SK-N-SH treated with all-trans-retinoic acid at 6 μM for 48 hours (cell line): ENCODE data around the gene HPCAL4.

Experiments used
- ARNTL ChIP-seq: fragments of 450-650 bp; formaldehyde crosslinking; IDR thresholded peaks from 2 replicates; pipeline ENCODE4 v1.5.0; 2020; ENCODE audit warnings: low read depth, mild to moderate bottlenecking, moderate library complexity, borderline replicate concordance
- CREB5 ChIP-seq: fragments of 250-450 bp; sonication (Bioruptor Pico); IDR thresholded peaks from 2 replicates; pipeline ENCODE4 v1.5.1; 2020; ENCODE audit warnings: low read depth, mild to moderate bottlenecking, moderate library complexity
- CSDC2 ChIP-seq: fragments of 250-450 bp; sonication (Bioruptor Pico); IDR thresholded peaks from 2 replicates; pipeline ENCODE4 v1.5.0; 2020; ENCODE audit warnings: mild to moderate bottlenecking, moderate library complexity
- GLIS3 ChIP-seq: fragments of 250-450 bp; sonication (Bioruptor Pico); IDR thresholded peaks from 2 replicates; pipeline ENCODE4 v1.5.0; 2020; ENCODE audit warnings: mild to moderate bottlenecking, moderate library complexity
- ISL1 ChIP-seq: fragments of 250-450 bp; sonication (Bioruptor Pico); IDR thresholded peaks from 2 replicates; pipeline ENCODE4 v2.1.2; 2022; ENCODE audit warnings: mild to moderate bottlenecking, moderate library complexity
- PATZ1 ChIP-seq: fragments of 250-450 bp; sonication (Bioruptor Pico); IDR thresholded peaks from 2 replicates; pipeline ENCODE4 v1.8.0; 2020; ENCODE audit warnings: mild to moderate bottlenecking, moderate library complexity, borderline replicate concordance
- PPARA ChIP-seq: fragments of 250-450 bp; sonication (Bioruptor Pico); IDR thresholded peaks from 2 replicates; pipeline ENCODE4 v1.5.0; 2020; ENCODE audit warnings: mild to moderate bottlenecking, borderline replicate concordance
- RARB ChIP-seq: fragments of 250-450 bp; sonication (Bioruptor Pico); IDR thresholded peaks from 2 replicates; pipeline ENCODE4 v1.8.0; 2021; ENCODE audit warnings: mild to moderate bottlenecking, moderate library complexity
- TCF4 ChIP-seq: fragments of 250-450 bp; sonication (Bioruptor Pico); IDR thresholded peaks from 2 replicates; pipeline ENCODE4 v1.8.0; 2021; ENCODE audit warnings: mild to moderate bottlenecking, moderate library complexity, borderline replicate concordance
- TOX ChIP-seq: fragments of 250-450 bp; sonication (Bioruptor Pico); IDR thresholded peaks from 2 replicates; pipeline ENCODE4 v1.8.0; 2021; ENCODE audit warnings: mild to moderate bottlenecking, moderate library complexity, borderline replicate concordance
- ZNF8 ChIP-seq: fragments of 450-650 bp; formaldehyde crosslinking; IDR thresholded peaks from 2 replicates; pipeline ENCODE4 v1.5.0; 2020; ENCODE audit warnings: mild to moderate bottlenecking, moderate library complexity
- TF ChIP-seq, protein P1 (sequence below): fragments of 250-450 bp; sonication (Bioruptor Pico); IDR thresholded peaks from 2 replicates; pipeline ENCODE4 v1.5.1; 2021; ENCODE audit warnings: mild to moderate bottlenecking, moderate library complexity

- TF ChIP-seq CREB5 (no peak), TOX (CRISPR knock-in tag) (no peak), PATZ1 (CRISPR knock-in tag) (no peak), GLIS3 (CRISPR knock-in tag) (no peak), ZNF8 (CRISPR knock-in tag) (no peak), ISL1 (CRISPR knock-in tag) (no peak), ARNTL (no peak), TCF4 (no peak), PPARA (no peak), RARB (CRISPR knock-in tag) (no peak), CSDC2 (no peak)
- TF ChIP-seq, protein P1, sequence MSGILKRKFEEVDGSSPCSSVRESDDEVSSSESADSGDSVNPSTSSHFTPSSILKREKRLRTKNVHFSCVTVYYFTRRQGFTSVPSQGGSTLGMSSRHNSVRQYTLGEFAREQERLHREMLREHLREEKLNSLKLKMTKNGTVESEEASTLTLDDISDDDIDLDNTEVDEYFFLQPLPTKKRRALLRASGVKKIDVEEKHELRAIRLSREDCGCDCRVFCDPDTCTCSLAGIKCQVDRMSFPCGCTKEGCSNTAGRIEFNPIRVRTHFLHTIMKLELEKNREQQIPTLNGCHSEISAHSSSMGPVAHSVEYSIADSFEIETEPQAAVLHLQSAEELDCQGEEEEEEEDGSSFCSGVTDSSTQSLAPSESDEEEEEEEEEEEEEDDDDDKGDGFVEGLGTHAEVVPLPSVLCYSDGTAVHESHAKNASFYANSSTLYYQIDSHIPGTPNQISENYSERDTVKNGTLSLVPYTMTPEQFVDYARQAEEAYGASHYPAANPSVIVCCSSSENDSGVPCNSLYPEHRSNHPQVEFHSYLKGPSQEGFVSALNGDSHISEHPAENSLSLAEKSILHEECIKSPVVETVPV (CRISPR knock-in tag): no peak
These were observed 38.6 kb upstream of the HPCAL4 start for GRCh38 chr1:39729842-39730241.
